CD4-positive, alpha-beta memory T cell (primary cell): Measurements from ENCODE around the gene GBP7. TPM values are rescaled to one million over a fixed set of nuclear protein-coding genes. Genes with fewer than 3 reads are reported as not detected.

Experiments used
- CTCF ChIA-PET: fragments of 350-600 bp; sonication (Branson Sonifier 250); formaldehyde crosslinking; loops from one replicate; lab custom pipeline; 2021; ENCODE audit warnings: inconsistent platforms; ENCODE audit not compliant: partially characterized antibody; lab: Charles Lee
- POLR2A ChIA-PET: fragments of 350-600 bp; sonication (Branson Sonifier 250); formaldehyde crosslinking; loops from one replicate; lab custom pipeline; 2021; ENCODE audit not compliant: partially characterized antibody; lab: Charles Lee
- DNase-seq, 5 donors: peaks; one replicate each; pipeline versions ENCODE4 v3.0.0 to v3.0.0-alpha.2; 2020 to 2022; ENCODE audit warnings: mixed read lengths in 1 of 5
- H3K27ac ChIP-seq: one replicate; pipeline ENCODE4 v1.7.0; 2013; ENCODE audit warnings: low read depth, low read length
- H3K27me3 ChIP-seq: 2 replicates; pipeline ENCODE4 v1.7.0; 2013; ENCODE audit warnings: mild to moderate bottlenecking, low read length, moderate library complexity; ENCODE audit not compliant: insufficient read depth
- H3K36me3 ChIP-seq: 2 replicates; pipeline ENCODE4 v1.7.0; 2013; ENCODE audit warnings: mild to moderate bottlenecking, low read length, moderate library complexity; ENCODE audit not compliant: insufficient read depth
- H3K4me1 ChIP-seq: 2 replicates; pipeline ENCODE4 v1.7.0; 2013; ENCODE audit warnings: mild to moderate bottlenecking, low read length, moderate library complexity; ENCODE audit not compliant: insufficient read depth
- H3K4me3 ChIP-seq, 2 donors: one replicate each; pipeline ENCODE4 v1.7.0; 2013; ENCODE audit warnings: low read length in 2 of 2, mild to moderate bottlenecking in 1 of 2
- H3K9me3 ChIP-seq, 2 donors: one replicate each; pipeline ENCODE4 v1.7.0; 2013; ENCODE audit warnings: low read length in 2 of 2, control low read depth in 1 of 2; ENCODE audit not compliant: control insufficient read depth in 1 of 2
- H3K27ac Mint-ChIP-seq, 7 donors: one replicate each; pipeline ENCODE4 v1.8.0; 2020 to 2021; ENCODE audit warnings: mixed read lengths in 7 of 7, mild to moderate bottlenecking in 6 of 7, inconsistent platforms in 3 of 7, moderate library complexity in 3 of 7
- H3K27me3 Mint-ChIP-seq, 2 donors: one replicate each; pipeline ENCODE4 v1.8.0; 2020 to 2021; ENCODE audit warnings: mixed read lengths in 2 of 2
- H3K36me3 Mint-ChIP-seq, 2 donors: one replicate each; pipeline ENCODE4 v1.8.0; 2020 to 2021; ENCODE audit warnings: mixed read lengths in 2 of 2, inconsistent platforms in 1 of 2, mild to moderate bottlenecking in 1 of 2
- H3K4me1 Mint-ChIP-seq, 4 donors: one replicate each; pipeline ENCODE4 v1.8.0; 2020 to 2021; ENCODE audit warnings: mixed read lengths in 4 of 4, mild to moderate bottlenecking in 1 of 4
- H3K4me3 Mint-ChIP-seq, 8 donors: one replicate each; pipeline ENCODE4 v1.8.0; 2020 to 2021; ENCODE audit warnings: mixed read lengths in 8 of 8, mild to moderate bottlenecking in 7 of 8, moderate library complexity in 6 of 8, inconsistent platforms in 3 of 8
- H3K9me3 Mint-ChIP-seq, 8 donors: one replicate each; pipeline ENCODE4 v1.8.0; 2020 to 2021; ENCODE audit warnings: mixed read lengths in 8 of 8, mild to moderate bottlenecking in 5 of 8, inconsistent platforms in 3 of 8, moderate library complexity in 1 of 8
- intact Hi-C: fragments of 100-400 bp; cut with micrococcal nuclease; formaldehyde crosslinking; loops from one replicate; pipeline ENCODE4 v1.15.1; 2023
- polyA plus RNA-seq, 2 donors: library from polyadenylated mRNA; unstranded; fragments of 300-500 nt; fragmentation: Illumina TruSeq; gene quantifications; one replicate each; pipeline ENCODE4 v1.2.3, GENCODE V29; 2021
- total RNA-seq, 2 experiments: library from RNA; stranded (reverse); gene quantifications; one replicate each; pipeline ENCODE4 v1.2.3, GENCODE V29; 2021

GBP7 gene
- total and polyA plus RNA-seq, 4 experiments from 2014 or later = 0.17 TPM; not detected in 2

- H3K4me3 Mint-ChIP-seq = no peak overlapping the region
- peaks cover 17 to 43% (median 23%) of the 10 kb centered on the region in 4 donors for H3K4me1 Mint-ChIP-seq
- peaks cover 0 to 30% (median 20%) of the 10 kb centered on the region in 8 donors for H3K9me3 Mint-ChIP-seq
- Histone ChIP-seq H3K4me3 (no peak overlapping the region), H3K4me1 (peaks cover 24% of the 10 kb centered on the region), H3K27me3 (no peaks in the 10 kb centered on the region), H3K9me3 (peaks cover 0 to 10% of the 10 kb centered on the region in 2 donors), H3K36me3 (no peaks in the 10 kb centered on the region), H3K27ac (no peak overlapping the region)
- peaks cover 32 to 46% of the 10 kb centered on the region in 2 donors for H3K36me3 Mint-ChIP-seq
- intact Hi-C loops = no loop called here
- POLR2A ChIA-PET = no interaction called here
- H3K27me3 Mint-ChIP-seq = no peaks in the 10 kb centered on the region
- CTCF ChIA-PET = interaction anchor here (1.0 to 1.8 kb wide), 5 partner anchors 71 to 229 kb away, joined by 3 to 5 read pairs (median 3); no protein-coding TSS in a partner anchor
- H3K27ac Mint-ChIP-seq = no peak overlapping the region
- no peak for DNase-seq
These were observed 27.4 kb upstream of the GBP7 start for GRCh38 chr1:89203166-89203565.

- Mint-ChIP-seq H3K4me3 (peak overlapping the region; percentile 71 to 99 (median 98)), H3K27me3 (no peaks in the 10 kb centered on the region), H3K27ac (peak overlapping the region; percentile 48 to 98 (median 87)), H3K36me3 (peaks cover 36 to 50% of the 10 kb centered on the region in 2 donors), H3K4me1 (peaks cover 26 to 61% (median 39%) of the 10 kb centered on the region in 4 donors), H3K9me3 (peaks cover 0 to 26% (median 16%) of the 10 kb centered on the region in 8 donors)
- Histone ChIP-seq H3K4me3 (peak overlapping the region in 1 of 2 donors; percentile 27), H3K27ac (peak overlapping the region; percentile 85), H3K4me1 (peaks cover 34% of the 10 kb centered on the region), H3K27me3 (no peaks in the 10 kb centered on the region), H3K36me3 (no peaks in the 10 kb centered on the region), H3K9me3 (peaks cover 0 to 10% of the 10 kb centered on the region in 2 donors)
- ChIA-PET POLR2A (no interaction called here), CTCF (no interaction called here)
- peak in 1 of 5 donors; percentile 41 for DNase-seq
- intact Hi-C loops = no loop called here
These were observed 25.4 kb upstream of the GBP7 start for GRCh38 chr1:89201106-89201794.

DNA sequence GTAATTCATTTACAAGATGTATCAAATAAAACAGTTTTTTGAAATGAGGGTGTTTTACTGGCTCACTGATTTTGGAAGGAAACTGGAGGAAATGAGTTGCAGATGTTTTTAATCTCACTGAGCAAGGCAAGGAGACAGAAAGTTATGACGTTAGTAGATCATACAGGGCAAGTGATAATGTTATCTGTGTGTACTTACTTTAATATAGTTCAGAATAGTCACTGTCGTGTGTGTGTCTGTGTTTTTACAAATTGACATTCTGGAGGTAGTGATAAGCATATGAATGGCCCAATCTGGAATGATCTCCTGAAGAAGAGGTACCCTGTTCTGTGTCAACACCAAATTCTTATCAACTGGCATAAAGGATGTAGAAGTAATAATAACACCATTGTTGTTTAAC lies 24.9 kb upstream of the GBP7 start:
- H3K27me3 Mint-ChIP-seq = no peaks in the 10 kb centered on the region
- H3K9me3 ChIP-seq = peaks cover 0 to 10% of the 10 kb centered on the region in 2 donors
- H3K27ac ChIP-seq = peak overlapping the region; percentile 85
- H3K4me3 Mint-ChIP-seq = peak overlapping the region; percentile 71 to 99 (median 98)
- peaks cover 38 to 52% of the 10 kb centered on the region in 2 donors for H3K36me3 Mint-ChIP-seq
- H3K4me3 ChIP-seq = peak overlapping the region in 1 of 2 donors; percentile 27
- peak in 4 of 5 donors; percentile 21 to 46 (median 39) for DNase-seq
- H3K9me3 Mint-ChIP-seq = peaks cover 0 to 24% (median 16%) of the 10 kb centered on the region in 8 donors
- H3K27me3 ChIP-seq = no peaks in the 10 kb centered on the region
- H3K4me1 Mint-ChIP-seq = peaks cover 32 to 67% (median 45%) of the 10 kb centered on the region in 4 donors
- ChIA-PET CTCF (interaction anchor here (0.7 to 4.1 kb wide), 5 partner anchors 71 to 217 kb away, joined by 3 to 34 read pairs (median 15); partner anchors contain the start of gene GBP5), POLR2A (interaction anchor here (1.3 to 4.2 kb wide), 4 partner anchors 71 to 75 kb away, joined by 3 to 74 read pairs (median 9); partner anchors contain the start of gene GBP5)
- H3K36me3 ChIP-seq = no peaks in the 10 kb centered on the region
- H3K27ac Mint-ChIP-seq = peak overlapping the region; percentile 48 to 98 (median 87)
- intact Hi-C loops = loop anchor here (1.0 kb wide), 1 partner anchor 158 kb away; no protein-coding TSS in a partner anchor
- peaks cover 39% of the 10 kb centered on the region for H3K4me1 ChIP-seq

GRCh38 chr1:89199525-89200031 lies 23.8 kb upstream of the GBP7 start:
- H3K9me3 ChIP-seq = no peaks in the 10 kb centered on the region
- no peaks in the 10 kb centered on the region for H3K36me3 ChIP-seq
- Mint-ChIP-seq H3K4me1 (peaks cover 43 to 78% (median 55%) of the 10 kb centered on the region in 4 donors), H3K27me3 (no peaks in the 10 kb centered on the region), H3K27ac (peak overlapping the region; percentile 94 to 99 (median 95)), H3K36me3 (peaks cover 42 to 59% of the 10 kb centered on the region in 2 donors), H3K4me3 (peak overlapping the region; percentile 96 to 99 (median 98)), H3K9me3 (peaks cover 0 to 14% (median 11%) of the 10 kb centered on the region in 8 donors)
- peak overlapping the region; percentile 80 for H3K4me3 ChIP-seq
- H3K27me3 ChIP-seq = no peaks in the 10 kb centered on the region
- intact Hi-C loops = loop anchor here (1.0 to 5.0 kb wide), 4 partner anchors 58 to 201 kb away; no protein-coding TSS in a partner anchor
- CTCF ChIA-PET = interaction anchor here (0.9 to 4.1 kb wide), 12 partner anchors 72 to 216 kb away, joined by 3 to 34 read pairs (median 8); partner anchors contain the start of gene GBP5
- peaks cover 50% of the 10 kb centered on the region for H3K4me1 ChIP-seq
- H3K27ac ChIP-seq = peak overlapping the region; percentile 85
- DNase-seq = peak in 3 of 5 donors; percentile 16 to 37 (median 24)
- POLR2A ChIA-PET = interaction anchor here (0.8 to 4.2 kb wide), 17 partner anchors 10 to 412 kb away, joined by 3 to 74 read pairs (median 4); partner anchors contain the start of gene GBP5

DNA sequence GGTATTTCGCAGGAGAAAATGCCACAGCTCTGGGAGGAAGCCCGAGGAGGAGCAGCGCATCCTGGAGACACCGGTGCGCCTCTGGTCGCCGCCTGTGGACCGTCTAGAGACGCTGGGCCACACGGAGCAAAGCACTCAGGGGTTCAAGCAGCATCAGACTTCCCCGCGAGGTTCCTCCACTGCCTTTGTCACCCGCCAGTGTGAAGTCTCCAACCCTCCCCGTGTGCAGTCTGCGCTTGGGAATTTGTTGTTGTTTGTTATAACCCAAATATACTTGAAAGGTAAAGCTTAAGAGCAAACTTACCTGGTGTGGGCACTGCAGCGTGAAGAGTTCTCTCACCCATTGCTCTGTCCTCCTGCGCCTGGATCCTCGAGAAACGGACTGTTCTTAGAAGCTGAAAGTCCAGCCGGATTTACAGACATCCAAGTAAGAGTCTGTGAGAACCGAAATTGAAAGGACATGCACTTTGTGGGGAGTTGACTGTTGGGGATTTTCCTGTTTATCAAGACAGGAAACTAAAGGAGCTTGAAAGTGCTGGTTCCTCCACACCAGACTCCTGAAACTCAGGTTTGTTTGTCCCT lies 22.8 kb upstream of the GBP7 start, which contains the start of gene GBP4:
Gene GBP4, minus strand, starts transcription at position 452 of the 582 bp plus-strand sequence. Its CDS starts 108 bp downstream, at position 344.
- peaks cover 48 to 88% (median 63%) of the 10 kb centered on the region in 4 donors for H3K4me1 Mint-ChIP-seq
- H3K27ac Mint-ChIP-seq = peak within 1 kb of the TSS; percentile 94 to 99 (median 95)
- Histone ChIP-seq H3K9me3 (no peaks in the 10 kb centered on the region), H3K4me3 (peak within 1 kb of the TSS; percentile 80), H3K36me3 (peaks cover 9% of the 10 kb centered on the region), H3K4me1 (peaks cover 60% of the 10 kb centered on the region), H3K27ac (peak within 1 kb of the TSS; percentile 85), H3K27me3 (no peaks in the 10 kb centered on the region)
- peak within 1 kb of the TSS; percentile 96 to 99 (median 98) for H3K4me3 Mint-ChIP-seq
- CTCF ChIA-PET = interaction anchor here (0.6 to 4.1 kb wide), 17 partner anchors 10 to 215 kb away, joined by 3 to 34 read pairs (median 5); partner anchors contain the start of gene GBP5
- peaks cover 0 to 5% (median 2%) of the 10 kb centered on the region in 8 donors for H3K9me3 Mint-ChIP-seq
- peak; percentile 36 to 58 (median 45) for DNase-seq
- H3K36me3 Mint-ChIP-seq = peaks cover 42 to 60% of the 10 kb centered on the region in 2 donors
- POLR2A ChIA-PET = interaction anchor here (0.7 to 4.2 kb wide), 22 partner anchors 9 to 413 kb away, joined by 3 to 74 read pairs (median 4); partner anchors contain the start of genes GBP1, GBP3 and GBP5
- no peaks in the 10 kb centered on the region for H3K27me3 Mint-ChIP-seq
- intact Hi-C loops = loop anchor here (1.0 to 5.0 kb wide), 4 partner anchors 59 to 200 kb away; partner anchors contain the start of gene GBP5

- no peak for DNase-seq
- POLR2A ChIA-PET = interaction anchor here (0.7 to 4.2 kb wide), 14 partner anchors 10 to 204 kb away, joined by 3 to 74 read pairs (median 5); partner anchors contain the start of genes GBP3 and GBP5
- Histone ChIP-seq H3K4me3 (peak overlapping the region; percentile 80), H3K27ac (peak overlapping the region; percentile 85), H3K27me3 (no peaks in the 10 kb centered on the region), H3K36me3 (peaks cover 14% of the 10 kb centered on the region), H3K4me1 (peaks cover 65% of the 10 kb centered on the region), H3K9me3 (no peaks in the 10 kb centered on the region)
- H3K36me3 Mint-ChIP-seq = peaks cover 39 to 60% of the 10 kb centered on the region in 2 donors
- H3K4me3 Mint-ChIP-seq = peak overlapping the region; percentile 96 to 99 (median 98)
- CTCF ChIA-PET = interaction anchor here (0.6 to 4.1 kb wide), 13 partner anchors 61 to 214 kb away, joined by 3 to 34 read pairs (median 7); partner anchors contain the start of gene GBP5
- H3K4me1 Mint-ChIP-seq = peaks cover 50 to 93% (median 66%) of the 10 kb centered on the region in 4 donors
- H3K27ac Mint-ChIP-seq = peak overlapping the region; percentile 94 to 99 (median 95)
- H3K9me3 Mint-ChIP-seq = peaks cover 0 to 1% (median 0%) of the 10 kb centered on the region in 8 donors
- no peaks in the 10 kb centered on the region for H3K27me3 Mint-ChIP-seq
- intact Hi-C loops = loop anchor here (1.0 to 5.0 kb wide), 4 partner anchors 59 to 199 kb away; partner anchors contain the start of gene GBP5
These were observed 22.3 kb upstream of the GBP7 start for GRCh38 chr1:89198081-89198480.
